Thymus (tissue), 14 donors: ENCODE data around the gene RHEX. TPM values are rescaled to one million over a fixed set of nuclear protein-coding genes. Genes with fewer than 3 reads are reported as not detected.
A peak's percentile ranks its signal among the peaks of the same experiment; 100 is the strongest.
"Not testable (repeated sequence)": the region's sequence is repeated elsewhere in the genome, so short reads cannot be mapped to it uniquely, and the experiment has no call there.

Experiments
- DNase-seq, 9 donors: peaks; one replicate each; pipeline ENCODE4 v3.0.0-alpha.2; 2013; ENCODE audit warnings: low spot score in 9 of 9, low read depth in 6 of 9, missing footprints in 1 of 9
- H3K27ac ChIP-seq, 2 donors: one replicate each; pipeline ENCODE4 v1.5.1; 2013; ENCODE audit warnings: control low read depth in 1 of 2, low read depth in 1 of 2, low read length in 1 of 2, mild to moderate bottlenecking in 1 of 2, moderate library complexity in 1 of 2
- H3K27me3 ChIP-seq, 2 donors: one replicate each; pipeline ENCODE4 v1.5.1; 2013; ENCODE audit warnings: low read length in 1 of 2; ENCODE audit not compliant: control insufficient read depth in 2 of 2, insufficient read depth in 1 of 2
- H3K36me3 ChIP-seq, 2 donors: one replicate each; pipeline ENCODE4 v1.5.1; 2013; ENCODE audit warnings: low read length in 1 of 2, mild to moderate bottlenecking in 1 of 2, moderate library complexity in 1 of 2; ENCODE audit not compliant: control insufficient read depth in 2 of 2, insufficient read depth in 2 of 2
- H3K4me1 ChIP-seq, 2 donors: one replicate each; pipeline ENCODE4 v1.5.1; 2013; ENCODE audit warnings: low read length in 2 of 2; ENCODE audit not compliant: control insufficient read depth in 2 of 2, insufficient read depth in 2 of 2
- H3K4me3 ChIP-seq, 2 donors: one replicate each; pipeline ENCODE4 v1.5.1; 2013; ENCODE audit warnings: low read length in 2 of 2, control low read depth in 1 of 2, mild to moderate bottlenecking in 1 of 2
- H3K9me3 ChIP-seq, 2 donors: one replicate each; pipeline ENCODE4 v1.5.1; 2013; ENCODE audit warnings: low read length in 1 of 2, mild to moderate bottlenecking in 1 of 2; ENCODE audit not compliant: control insufficient read depth in 2 of 2, insufficient read depth in 1 of 2
- WGBS: extraction: QIAGEN DNeasy Blood & Tissue Kit; methylation state at CpG from one replicate; pipeline ENCODE4 v1.1.7; 2013; 5-methylcytosine and 5-hydroxymethylcytosine counted together
- long read RNA-seq, 10 donors: transcript quantifications; one replicate each; lab custom pipeline, GENCODE V29; 2026
- polyA plus RNA-seq: library from polyadenylated mRNA; stranded (reverse); fragments of 200-250 nt; gene quantifications from one replicate; pipeline ENCODE4 v1.2.3, GENCODE V29; 2013
- total RNA-seq: library from RNA; stranded (reverse); fragments of 120-200 nt; gene quantifications from one replicate; pipeline ENCODE4 v1.2.4, GENCODE V29; 2013
- donor health status: healthy.

Gene RHEX, protein sequence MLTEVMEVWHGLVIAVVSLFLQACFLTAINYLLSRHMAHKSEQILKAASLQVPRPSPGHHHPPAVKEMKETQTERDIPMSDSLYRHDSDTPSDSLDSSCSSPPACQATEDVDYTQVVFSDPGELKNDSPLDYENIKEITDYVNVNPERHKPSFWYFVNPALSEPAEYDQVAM
- total RNA-seq (3.6 TPM), polyA plus RNA-seq (1.7 TPM)
- long read RNA-seq, donor 1: 0 reads
- long read RNA-seq, donor 2: 0 reads
- long read RNA-seq, donor 3, partial matches to known transcripts: 0 of 3 reads
- long read RNA-seq, donor 3, other reads (novel, unspliced or antisense): 0 of 3 reads
- long read RNA-seq, donor 4: 0 reads
- long read RNA-seq, donor 5, partial matches to known transcripts: 0 of 5 reads
- long read RNA-seq, donor 5, other reads (novel, unspliced or antisense): 0 of 5 reads
- long read RNA-seq, donor 6: 0 reads
- long read RNA-seq, donor 7: 0 reads
- long read RNA-seq, donor 8, partial matches to known transcripts: 0 of 1 reads
- long read RNA-seq, donor 8, other reads (novel, unspliced or antisense): 0 of 1 reads
- long read RNA-seq, donor 9: 0 reads
- long read RNA-seq, donor 10: 0 reads

GRCh38 chr1:206052919-206053610, at the start of gene RHEX:
Gene RHEX, plus strand, starts transcription at chr1:206053173. Its CDS starts 44,656 bp downstream, at chr1:206097829.
- not testable (repeated sequence) for H3K36me3 ChIP-seq, H3K4me3 ChIP-seq, DNase-seq, H3K27me3 ChIP-seq, H3K9me3 ChIP-seq
- Histone ChIP-seq H3K4me1 (peaks cover 16 to 41% of the 10 kb centered on the region in 2 donors), H3K27ac (peak within 1 kb of the TSS; percentile 41 to 58)
- 93% methylated on average over 17 of the region's 17 CpGs for WGBS

- H3K27ac ChIP-seq: peak overlapping the region; percentile 48 to 63
These were observed 48.8 kb upstream of the RHEX start for GRCh38 chr1:206003854-206004800.

GRCh38 chr1:206004826-206005225, 48.1 kb upstream of the RHEX start:
- H3K27ac ChIP-seq: peak overlapping the region in 1 of 2 donors; percentile 27
- WGBS: 86% methylated on average over 12 of the region's 12 CpGs
- no peaks in the 10 kb centered on the region for H3K36me3 ChIP-seq
- no peak overlapping the region for H3K4me3 ChIP-seq
- H3K27me3 ChIP-seq: no peaks in the 10 kb centered on the region
- DNase-seq: peak in 1 of 9 donors; percentile 33
- peaks cover 0 to 23% of the 10 kb centered on the region in 2 donors for H3K4me1 ChIP-seq
- H3K9me3 ChIP-seq: no peaks in the 10 kb centered on the region

More at GRCh38 chr1:206003854-206004800, 48.8 kb upstream of the RHEX start:
- no peaks in the 10 kb centered on the region for H3K9me3 ChIP-seq
- no peak for DNase-seq
- H3K36me3 ChIP-seq: no peaks in the 10 kb centered on the region
- 96% methylated on average over 7 of the region's 7 CpGs for WGBS
- H3K4me1 ChIP-seq: peaks cover 0 to 23% of the 10 kb centered on the region in 2 donors
- no peaks in the 10 kb centered on the region for H3K27me3 ChIP-seq
- no peak overlapping the region for H3K4me3 ChIP-seq

DNA sequence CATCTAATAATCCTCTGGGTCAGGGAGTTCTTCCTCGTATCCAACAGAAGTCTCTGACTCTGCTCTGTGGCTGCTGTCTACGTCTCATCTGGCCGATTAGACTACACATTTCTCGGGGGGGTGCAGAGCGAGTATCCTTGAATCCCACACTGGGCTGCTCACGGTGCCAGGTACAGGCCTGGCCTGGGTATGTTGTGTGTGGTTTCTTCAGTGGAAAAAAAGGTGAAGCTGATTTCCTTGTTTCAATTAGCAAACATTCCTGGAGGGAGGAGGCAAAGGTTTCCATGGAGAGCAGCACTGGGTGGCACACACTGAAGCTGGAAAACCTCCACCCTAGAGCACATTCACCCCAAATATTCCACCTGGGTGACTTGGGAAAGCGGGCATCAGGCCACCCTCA, 47.7 kb upstream of the RHEX start:
- no peak for DNase-seq
- peak overlapping the region in 1 of 2 donors; percentile 27 for H3K27ac ChIP-seq
- no peaks in the 10 kb centered on the region for H3K9me3 ChIP-seq
- 97% methylated on average over 7 of the region's 7 CpGs for WGBS
- peaks cover 0 to 23% of the 10 kb centered on the region in 2 donors for H3K4me1 ChIP-seq
- H3K4me3 ChIP-seq: no peak overlapping the region
- no peaks in the 10 kb centered on the region for H3K36me3 ChIP-seq
- H3K27me3 ChIP-seq: no peaks in the 10 kb centered on the region

GRCh38 chr1:206005778-206006180, 47.2 kb upstream of the RHEX start:
- no peaks in the 10 kb centered on the region for H3K9me3 ChIP-seq
- no peak overlapping the region for H3K27ac ChIP-seq
- WGBS: 61% methylated on average over 8 of the region's 8 CpGs
- H3K36me3 ChIP-seq: no peaks in the 10 kb centered on the region
- DNase-seq: peak in 1 of 9 donors; percentile 28
- H3K4me3 ChIP-seq: no peak overlapping the region
- H3K27me3 ChIP-seq: no peaks in the 10 kb centered on the region
- H3K4me1 ChIP-seq: peaks cover 0 to 23% of the 10 kb centered on the region in 2 donors

- H3K36me3 ChIP-seq: no peaks in the 10 kb centered on the region
- H3K4me3 ChIP-seq: no peak overlapping the region
- no peaks in the 10 kb centered on the region for H3K9me3 ChIP-seq
- H3K4me1 ChIP-seq: peaks cover under 1 to 29% of the 10 kb centered on the region in 2 donors
- no peak for DNase-seq
- H3K27ac ChIP-seq: no peak overlapping the region
- no peaks in the 10 kb centered on the region for H3K27me3 ChIP-seq
- 97% methylated on average over 4 of the region's 4 CpGs for WGBS
These were observed 46.0 kb upstream of the RHEX start for GRCh38 chr1:206006946-206007345.

DNA sequence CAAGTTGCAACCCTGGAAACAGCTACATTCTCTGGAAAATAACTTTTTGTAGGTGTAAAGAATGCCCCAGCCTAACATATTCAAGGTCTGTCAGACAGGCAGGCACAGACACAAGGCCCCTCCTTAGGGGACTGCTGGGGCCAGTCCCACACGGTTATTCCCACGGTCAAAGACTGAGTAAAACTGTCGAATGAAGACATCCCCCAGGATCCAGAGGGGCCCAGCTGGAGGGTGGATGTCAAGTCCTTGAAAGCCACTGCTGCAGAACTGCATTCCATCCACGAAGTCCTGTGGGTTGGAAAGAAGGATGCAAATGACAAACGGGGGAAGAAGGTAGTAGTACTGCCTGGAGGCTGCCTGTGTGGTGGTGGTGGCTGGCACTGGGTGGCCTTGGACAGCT, 42.9 kb upstream of the RHEX start:
- Histone ChIP-seq H3K27me3 (no peaks in the 10 kb centered on the region), H3K36me3 (no peaks in the 10 kb centered on the region), H3K4me1 (peaks cover 19 to 45% of the 10 kb centered on the region in 2 donors), H3K27ac (no peak overlapping the region), H3K9me3 (no peaks in the 10 kb centered on the region), H3K4me3 (no peak overlapping the region)
- DNase-seq: no peak
- 96% methylated on average over 5 of the region's 5 CpGs for WGBS

DNA sequence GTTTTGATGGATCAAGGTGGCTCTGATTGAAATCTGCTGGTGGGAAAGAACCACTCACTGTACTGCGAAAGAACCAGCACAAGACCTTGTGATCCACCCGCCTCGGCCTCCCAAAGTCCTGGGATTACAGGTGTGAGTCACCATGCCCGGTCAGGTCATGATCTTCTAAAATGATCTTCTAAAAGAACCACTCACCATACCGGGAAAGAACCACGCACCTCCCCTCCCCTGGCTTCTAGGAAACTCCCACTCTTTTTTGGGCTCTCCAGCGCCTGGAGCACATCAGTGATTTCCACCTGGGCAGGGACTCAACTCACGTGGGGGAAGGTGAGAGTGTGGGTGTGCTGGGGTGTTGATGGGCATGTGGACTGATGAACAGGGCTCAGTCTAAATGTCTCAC, 41.9 kb upstream of the RHEX start:
- no peaks in the 10 kb centered on the region for H3K27me3 ChIP-seq
- 96% methylated on average over 8 of the region's 8 CpGs for WGBS
- no peak overlapping the region for H3K27ac ChIP-seq
- no peaks in the 10 kb centered on the region for H3K36me3 ChIP-seq
- peaks cover 19 to 36% of the 10 kb centered on the region in 2 donors for H3K4me1 ChIP-seq
- H3K9me3 ChIP-seq: no peaks in the 10 kb centered on the region
- no peak for DNase-seq
- H3K4me3 ChIP-seq: no peak overlapping the region
